Activated T-helper 9 cell treated with anti-CD3 and anti-CD28 coated beads, Interleukin-2, amount 50 U/mL, for 16 hours (primary cell): Measurements from ENCODE around the gene CEBPB.
"Not testable (repeated sequence)": the region's sequence is repeated elsewhere in the genome, so short reads cannot be mapped to it uniquely, and the experiment has no call there.

Source experiments
- DNase-seq: peaks from one replicate; pipeline ENCODE4 v3.0.0-alpha.2; 2020; ENCODE audit warnings: low read depth

Gene CEBPB

GRCh38 chr20:50169329-50169823 lies 21.3 kb upstream of the CEBPB start:
- DNase-seq: peak; percentile 66

GRCh38 chr20:50170549-50171220 lies 19.9 kb upstream of the CEBPB start:
- no peak for DNase-seq

GRCh38 chr20:50172347-50173013 lies 18.1 kb upstream of the CEBPB start:
- DNase-seq: no peak

GRCh38 chr20:50174456-50174855 lies 16.2 kb upstream of the CEBPB start:
- DNase-seq: no peak

GRCh38 chr20:50175938-50176933 lies 14.4 kb upstream of the CEBPB start:
- no peak for DNase-seq

- not testable (repeated sequence) for DNase-seq
Observed at GRCh38 chr20:50178672-50179071, 12.0 kb upstream of the CEBPB start.

- DNase-seq: no peak
Observed at GRCh38 chr20:50181344-50181743, 9.3 kb upstream of the CEBPB start.

GRCh38 chr20:50182346-50182745 lies 8.3 kb upstream of the CEBPB start:
- DNase-seq: no peak

- no peak for DNase-seq
Observed at GRCh38 chr20:50185426-50185825, 5.2 kb upstream of the CEBPB start.

- peak; percentile 81 for DNase-seq
Observed at GRCh38 chr20:50186151-50186885, 4.3 kb upstream of the CEBPB start.

- no peak for DNase-seq
Observed at GRCh38 chr20:50186987-50187402, 3.6 kb upstream of the CEBPB start.

- no peak for DNase-seq
Observed at GRCh38 chr20:50187403-50188051, 3.1 kb upstream of the CEBPB start.

GRCh38 chr20:50188287-50188688 lies 2.3 kb upstream of the CEBPB start:
- DNase-seq: no peak

- DNase-seq: no peak
Observed at GRCh38 chr20:50188879-50189680, 1.6 kb upstream of the CEBPB start.

- peak; percentile 28 for DNase-seq
Observed at GRCh38 chr20:50189681-50190250, 864 bp upstream of the CEBPB start.

GRCh38 chr20:50191065-50191543 lies 474 bp downstream of the CEBPB start:
- DNase-seq: peak; percentile 50

- DNase-seq: peak; percentile 59
Observed at GRCh38 chr20:50191544-50192363, 1.1 kb downstream of the CEBPB start.

- DNase-seq: peak; percentile 81
Observed at GRCh38 chr20:50192364-50193198, 2.0 kb downstream of the CEBPB start.
